Measurements from ENCODE around the gene PDE3A. TPM values are rescaled to one million over a fixed set of nuclear protein-coding genes. Genes with fewer than 3 reads are reported as not detected.

The PDE3A gene
- total RNA-seq, 1 donor from 2014 or later = 18.3 TPM

GRCh38 chr12:20356048-20356447, 12.3 kb upstream of the PDE3A start:
- H3K27ac ChIP-seq (ENCODE audit: low read depth, low read length) = no peak overlapping the region
- H3K4me1 ChIP-seq (ENCODE audit: control insufficient read depth in 3 of 3, insufficient read depth in 3 of 3, low read length in 3 of 3) = peaks cover 0 to 4% (median 0%) of the 10 kb centered on the region in 3 donors
- H3K9ac ChIP-seq (ENCODE audit: low read depth in 1 of 3, low read length in 3 of 3) = no peak overlapping the region
- no peaks in the 10 kb centered on the region for H3K9me3 ChIP-seq (ENCODE audit: control insufficient read depth in 3 of 3, low read length in 3 of 3)
- H3K36me3 ChIP-seq (ENCODE audit: control insufficient read depth in 3 of 3, insufficient read depth in 3 of 3, low read length in 3 of 3) = no peaks in the 10 kb centered on the region
- no peaks in the 10 kb centered on the region for H3K27me3 ChIP-seq (ENCODE audit: control insufficient read depth in 3 of 3, insufficient read depth in 3 of 3, low read length in 3 of 3)
- H3K4me3 ChIP-seq (ENCODE audit: low read length in 3 of 3) = no peak overlapping the region

- no peak overlapping the region for H3K4me3 ChIP-seq (ENCODE audit: low read length in 3 of 3)
- no peaks in the 10 kb centered on the region for H3K36me3 ChIP-seq (ENCODE audit: control insufficient read depth in 3 of 3, insufficient read depth in 3 of 3, low read length in 3 of 3)
- no peak overlapping the region for H3K9ac ChIP-seq (ENCODE audit: low read depth in 1 of 3, low read length in 3 of 3)
- no peaks in the 10 kb centered on the region for H3K27me3 ChIP-seq (ENCODE audit: control insufficient read depth in 3 of 3, insufficient read depth in 3 of 3, low read length in 3 of 3)
- H3K9me3 ChIP-seq (ENCODE audit: control insufficient read depth in 3 of 3, low read length in 3 of 3) = no peaks in the 10 kb centered on the region
- no peak overlapping the region for H3K27ac ChIP-seq (ENCODE audit: low read depth, low read length)
- peaks cover 0 to 4% (median 0%) of the 10 kb centered on the region in 3 donors for H3K4me1 ChIP-seq (ENCODE audit: control insufficient read depth in 3 of 3, insufficient read depth in 3 of 3, low read length in 3 of 3)
These were observed 7.9 kb upstream of the PDE3A start for GRCh38 chr12:20360407-20360806.

- Histone ChIP-seq H3K27me3 (ENCODE audit: control insufficient read depth in 3 of 3, insufficient read depth in 3 of 3, low read length in 3 of 3) (no peaks in the 10 kb centered on the region), H3K4me3 (ENCODE audit: low read length in 3 of 3) (no peak overlapping the region), H3K4me1 (ENCODE audit: control insufficient read depth in 3 of 3, insufficient read depth in 3 of 3, low read length in 3 of 3) (peaks cover 0 to 4% (median 0%) of the 10 kb centered on the region in 3 donors), H3K36me3 (ENCODE audit: control insufficient read depth in 3 of 3, insufficient read depth in 3 of 3, low read length in 3 of 3) (no peaks in the 10 kb centered on the region), H3K9me3 (ENCODE audit: control insufficient read depth in 3 of 3, low read length in 3 of 3) (no peaks in the 10 kb centered on the region), H3K9ac (ENCODE audit: low read depth in 1 of 3, low read length in 3 of 3) (no peak overlapping the region), H3K27ac (ENCODE audit: low read depth, low read length) (no peak overlapping the region)
These were observed 6.9 kb upstream of the PDE3A start for GRCh38 chr12:20361416-20361815.

GRCh38 chr12:20364501-20364900, 3.8 kb upstream of the PDE3A start:
- H3K27me3 ChIP-seq (ENCODE audit: control insufficient read depth in 3 of 3, insufficient read depth in 3 of 3, low read length in 3 of 3) = no peaks in the 10 kb centered on the region
- H3K4me3 ChIP-seq (ENCODE audit: low read length in 3 of 3) = no peak overlapping the region
- no peak overlapping the region for H3K27ac ChIP-seq (ENCODE audit: low read depth, low read length)
- H3K36me3 ChIP-seq (ENCODE audit: control insufficient read depth in 3 of 3, insufficient read depth in 3 of 3, low read length in 3 of 3) = no peaks in the 10 kb centered on the region
- H3K4me1 ChIP-seq (ENCODE audit: control insufficient read depth in 3 of 3, insufficient read depth in 3 of 3, low read length in 3 of 3) = peaks cover 3 to 10% (median 3%) of the 10 kb centered on the region in 3 donors
- H3K9ac ChIP-seq (ENCODE audit: low read depth in 1 of 3, low read length in 3 of 3) = no peak overlapping the region
- no peaks in the 10 kb centered on the region for H3K9me3 ChIP-seq (ENCODE audit: control insufficient read depth in 3 of 3, low read length in 3 of 3)

GRCh38 chr12:20366776-20367409, 1.4 kb upstream of the PDE3A start:
- H3K4me1 ChIP-seq (ENCODE audit: control insufficient read depth in 3 of 3, insufficient read depth in 3 of 3, low read length in 3 of 3) = peaks cover 7 to 15% (median 10%) of the 10 kb centered on the region in 3 donors
- no peak overlapping the region for H3K4me3 ChIP-seq (ENCODE audit: low read length in 3 of 3)
- no peak overlapping the region for H3K27ac ChIP-seq (ENCODE audit: low read depth, low read length)

GRCh38 chr12:20367583-20368113, 689 bp upstream of the PDE3A start:
- H3K4me1 ChIP-seq (ENCODE audit: control insufficient read depth in 3 of 3, insufficient read depth in 3 of 3, low read length in 3 of 3) = peaks cover 7 to 15% (median 10%) of the 10 kb centered on the region in 3 donors
- H3K36me3 ChIP-seq (ENCODE audit: control insufficient read depth in 3 of 3, insufficient read depth in 3 of 3, low read length in 3 of 3) = no peaks in the 10 kb centered on the region
- peak overlapping the region; percentile 68 for H3K27ac ChIP-seq (ENCODE audit: low read depth, low read length)
- peak overlapping the region in 1 of 3 donors; percentile 41 for H3K9ac ChIP-seq (ENCODE audit: low read depth in 1 of 3, low read length in 3 of 3)
- no peaks in the 10 kb centered on the region for H3K9me3 ChIP-seq (ENCODE audit: control insufficient read depth in 3 of 3, low read length in 3 of 3)
- peaks cover 0 to 27% (median 8%) of the 10 kb centered on the region in 3 donors for H3K27me3 ChIP-seq (ENCODE audit: control insufficient read depth in 3 of 3, insufficient read depth in 3 of 3, low read length in 3 of 3)
- H3K4me3 ChIP-seq (ENCODE audit: low read length in 3 of 3) = peak overlapping the region; percentile 75 to 81 (median 76)

More at GRCh38 chr12:20366776-20367409, 1.4 kb upstream of the PDE3A start:
- no peak overlapping the region for H3K9ac ChIP-seq (ENCODE audit: low read depth in 1 of 3, low read length in 3 of 3)
- no peaks in the 10 kb centered on the region for H3K9me3 ChIP-seq (ENCODE audit: control insufficient read depth in 3 of 3, low read length in 3 of 3)
- H3K27me3 ChIP-seq (ENCODE audit: control insufficient read depth in 3 of 3, insufficient read depth in 3 of 3, low read length in 3 of 3) = peaks cover 0 to 20% (median 8%) of the 10 kb centered on the region in 3 donors
- no peaks in the 10 kb centered on the region for H3K36me3 ChIP-seq (ENCODE audit: control insufficient read depth in 3 of 3, insufficient read depth in 3 of 3, low read length in 3 of 3)

GRCh38 chr12:20368651-20369304, 441 bp downstream of the PDE3A start:
- no peaks in the 10 kb centered on the region for H3K9me3 ChIP-seq (ENCODE audit: control insufficient read depth in 3 of 3, low read length in 3 of 3)
- H3K4me3 ChIP-seq (ENCODE audit: low read length in 3 of 3) = peak overlapping the region; percentile 75 to 81 (median 76)
- H3K36me3 ChIP-seq (ENCODE audit: control insufficient read depth in 3 of 3, insufficient read depth in 3 of 3, low read length in 3 of 3) = no peaks in the 10 kb centered on the region
- H3K27me3 ChIP-seq (ENCODE audit: control insufficient read depth in 3 of 3, insufficient read depth in 3 of 3, low read length in 3 of 3) = peaks cover 0 to 27% (median 10%) of the 10 kb centered on the region in 3 donors
- H3K9ac ChIP-seq (ENCODE audit: low read depth in 1 of 3, low read length in 3 of 3) = peak overlapping the region; percentile 68 to 69 (median 68)
- H3K4me1 ChIP-seq (ENCODE audit: control insufficient read depth in 3 of 3, insufficient read depth in 3 of 3, low read length in 3 of 3) = peaks cover 7 to 15% (median 10%) of the 10 kb centered on the region in 3 donors
- peak overlapping the region; percentile 68 for H3K27ac ChIP-seq (ENCODE audit: low read depth, low read length)

- Histone ChIP-seq H3K9ac (ENCODE audit: low read depth in 1 of 3, low read length in 3 of 3) (peak overlapping the region; percentile 15 to 69 (median 54)), H3K27ac (ENCODE audit: low read depth, low read length) (peak overlapping the region; percentile 68), H3K36me3 (ENCODE audit: control insufficient read depth in 3 of 3, insufficient read depth in 3 of 3, low read length in 3 of 3) (no peaks in the 10 kb centered on the region), H3K4me1 (ENCODE audit: control insufficient read depth in 3 of 3, insufficient read depth in 3 of 3, low read length in 3 of 3) (peaks cover 7 to 15% (median 10%) of the 10 kb centered on the region in 3 donors), H3K4me3 (ENCODE audit: low read length in 3 of 3) (peak overlapping the region; percentile 75 to 81 (median 76)), H3K27me3 (ENCODE audit: control insufficient read depth in 3 of 3, insufficient read depth in 3 of 3, low read length in 3 of 3) (peaks cover 0 to 27% (median 10%) of the 10 kb centered on the region in 3 donors), H3K9me3 (ENCODE audit: control insufficient read depth in 3 of 3, low read length in 3 of 3) (no peaks in the 10 kb centered on the region)
These were observed 1.1 kb downstream of the PDE3A start for GRCh38 chr12:20369305-20370013.

GRCh38 chr12:20370014-20370386, 1.7 kb downstream of the PDE3A start:
- Histone ChIP-seq H3K9ac (ENCODE audit: low read depth in 1 of 3, low read length in 3 of 3) (peak overlapping the region; percentile 15 to 69 (median 54)), H3K4me1 (ENCODE audit: control insufficient read depth in 3 of 3, insufficient read depth in 3 of 3, low read length in 3 of 3) (peaks cover 7 to 15% (median 10%) of the 10 kb centered on the region in 3 donors), H3K27ac (ENCODE audit: low read depth, low read length) (peak overlapping the region; percentile 68), H3K36me3 (ENCODE audit: control insufficient read depth in 3 of 3, insufficient read depth in 3 of 3, low read length in 3 of 3) (no peaks in the 10 kb centered on the region), H3K4me3 (ENCODE audit: low read length in 3 of 3) (peak overlapping the region; percentile 75 to 81 (median 76)), H3K9me3 (ENCODE audit: control insufficient read depth in 3 of 3, low read length in 3 of 3) (no peaks in the 10 kb centered on the region), H3K27me3 (ENCODE audit: control insufficient read depth in 3 of 3, insufficient read depth in 3 of 3, low read length in 3 of 3) (peaks cover 0 to 27% (median 10%) of the 10 kb centered on the region in 3 donors)

Measured in skeletal muscle tissue (tissue), 4 donors.